GM12891 (cell line): ENCODE results near the gene GEN1.

Experiments used
- PAX5 ChIP-seq: IDR thresholded peaks from 2 replicates; pipeline ENCODE4 v1.6.1; 2011; ENCODE audit warnings: low read length, moderate library complexity, mild to moderate bottlenecking; ENCODE audit not compliant: insufficient read depth, severe bottlenecking
- POLR2A ChIP-seq: IDR thresholded peaks from 2 replicates; pipeline ENCODE4 v1.6.1; 2011; ENCODE audit warnings: low read depth, low read length, control low read depth
- SPI1 ChIP-seq: IDR thresholded peaks from 2 replicates; pipeline ENCODE4 v1.6.1; 2011; ENCODE audit warnings: low read depth, low read length, control low read depth

GRCh38 chr2:17821535-17822444 is 67.9 kb downstream of the GEN1 start:
- TF ChIP-seq POLR2A (no peak), SPI1 (peak; percentile 57), PAX5 (no peak)
